K562 (cell line): ENCODE results near the gene RCOR2. TPM values are rescaled to one million over a fixed set of nuclear protein-coding genes. Genes with fewer than 3 reads are reported as not detected.

Source experiments
- ARHGAP35 ChIP-seq: fragments of 450-650 bp; IDR thresholded peaks from 2 replicates; pipeline ENCODE4 v1.6.1; 2018; ENCODE audit not compliant: partially characterized antibody
- ATF7 ChIP-seq: fragments of 450-650 bp; IDR thresholded peaks from 2 replicates; pipeline ENCODE4 v1.7.1; 2014; ENCODE audit warnings: mild to moderate bottlenecking, moderate library complexity
- CBX5 ChIP-seq: IDR thresholded peaks from 2 replicates; pipeline ENCODE4 v1.6.1; 2014; ENCODE audit warnings: low read depth, borderline replicate concordance
- FOXJ3 ChIP-seq: sonication (generic); formaldehyde crosslinking; IDR thresholded peaks from 2 replicates; pipeline ENCODE4 v1.4.0; 2020; ENCODE audit warnings: mild to moderate bottlenecking, missing genetic modification reagents
- GATAD2A ChIP-seq: fragments of 450-650 bp; IDR thresholded peaks from 2 replicates; pipeline ENCODE4 v1.6.1; 2017
- KAT7 ChIP-seq: sonication (generic); formaldehyde crosslinking; IDR thresholded peaks from 2 replicates; pipeline ENCODE4 v1.8.0; 2022; ENCODE audit warnings: missing genetic modification reagents, mild to moderate bottlenecking, borderline replicate concordance
- POLR2G ChIP-seq: fragments of 200-400 bp; formaldehyde crosslinking; IDR thresholded peaks from 2 replicates; pipeline ENCODE4 v1.6.1; 2017; ENCODE audit warnings: low read depth, mild to moderate bottlenecking, antibody characterized with exemption, low read length, moderate library complexity
- PPARD ChIP-seq: fragments of 250-450 bp; sonication (Bioruptor Pico); IDR thresholded peaks from 2 replicates; pipeline ENCODE4 v1.8.0; 2022; ENCODE audit warnings: inconsistent platforms, mild to moderate bottlenecking, moderate library complexity
- PRDM10 ChIP-seq: fragments of 450-650 bp; IDR thresholded peaks from 2 replicates; pipeline ENCODE4 v1.6.1; 2018; ENCODE audit not compliant: partially characterized antibody
- RBM14 ChIP-seq: fragments of 200-400 bp; formaldehyde crosslinking; IDR thresholded peaks from 2 replicates; pipeline ENCODE4 v1.6.1; 2018; ENCODE audit warnings: low read depth, mild to moderate bottlenecking, low read length, moderate library complexity, borderline replicate concordance; ENCODE audit not compliant: insufficient read depth
- RBM34 ChIP-seq: fragments of 200-400 bp; formaldehyde crosslinking; IDR thresholded peaks from 2 replicates; pipeline ENCODE4 v1.6.1; 2018; ENCODE audit warnings: low read length, borderline replicate concordance; ENCODE audit not compliant: insufficient read depth
- SUPT5H ChIP-seq: fragments of 450-650 bp; IDR thresholded peaks from 2 replicates; pipeline ENCODE4 v1.6.1; 2016
- TBL1XR1 ChIP-seq, 2 experiments: IDR thresholded peaks; 2 replicates each; pipeline ENCODE4 v1.6.1; 2012; ENCODE audit warnings: improper control_type of control experiment in 2 of 2, low read length in 2 of 2, mild to moderate bottlenecking in 1 of 2
- TCF7L2 ChIP-seq: fragments of 150-350 bp; IDR thresholded peaks from 2 replicates; pipeline ENCODE4 v1.6.1; 2016; ENCODE audit warnings: low read depth, mild to moderate bottlenecking, low read length, moderate library complexity
- THAP12 ChIP-seq: fragments of 250-450 bp; sonication (Bioruptor Pico); IDR thresholded peaks from 2 replicates; pipeline ENCODE4 v1.9.0; 2021; ENCODE audit warnings: mild to moderate bottlenecking, inconsistent platforms
- TSC22D4 ChIP-seq: fragments of 450-650 bp; IDR thresholded peaks from 2 replicates; pipeline ENCODE4 v1.6.1; 2016; ENCODE audit warnings: missing genetic modification characterization, missing biosample characterization, control low read depth
- ZBTB2 ChIP-seq: fragments of 450-650 bp; IDR thresholded peaks from 2 replicates; pipeline ENCODE4 v1.6.1; 2016; ENCODE audit warnings: antibody characterized with exemption
- ZNF3 ChIP-seq: fragments of 250-450 bp; sonication (Bioruptor Pico); IDR thresholded peaks from 2 replicates; pipeline ENCODE4 v1.5.0; 2021; ENCODE audit warnings: mild to moderate bottlenecking, moderate library complexity
- ZNF431 ChIP-seq: sonication (generic); formaldehyde crosslinking; IDR thresholded peaks from 2 replicates; pipeline ENCODE4 v1.8.0; 2022; ENCODE audit warnings: mild to moderate bottlenecking, missing genetic modification reagents
- ZNF444 ChIP-seq: fragments of 250-450 bp; sonication (Bioruptor Pico); IDR thresholded peaks from 2 replicates; pipeline ENCODE4 v1.4.0; 2020; ENCODE audit warnings: mild to moderate bottlenecking, moderate library complexity
- ZNF561 ChIP-seq: fragments of 450-650 bp; formaldehyde crosslinking; conservative IDR thresholded peaks from 2 replicates; pipeline ENCODE4 v1.4.0; 2020; ENCODE audit warnings: mild to moderate bottlenecking, moderate library complexity
- ZNF668 ChIP-seq: fragments of 250-450 bp; sonication (Bioruptor Pico); IDR thresholded peaks from 2 replicates; pipeline ENCODE4 v1.8.0; 2022; ENCODE audit warnings: mild to moderate bottlenecking, inconsistent platforms
- polyA plus RNA-seq, 8 experiments: library from polyadenylated mRNA; depleted of rRNA in 4 of 8; stranded (reverse) in 5 of 8; unstranded in 3 of 8; fragments of >200 nt; fragmentation: Nextera tagmentation in 2 of 8; fragmentation: Illumina TruSeq in 1 of 8; extraction: Ambion mirVana in 2 of 8; extraction: Trizol in 1 of 8; gene quantifications; 2 replicates each; pipeline versions ENCODE4 v1.2.1 to v1.2.3, GENCODE V29; 2011 to 2014; ENCODE audit warnings: inconsistent platforms in 1 of 8, missing spikeins in 1 of 8
- total RNA-seq, 7 experiments: library from RNA; depleted of rRNA in 6 of 7; stranded (reverse); fragments of >200 nt in 6 of 7; fragmentation: Illumina TruSeq in 2 of 7; extraction: Trizol in 2 of 7; gene quantifications; 2 replicates each; pipeline versions ENCODE4 v1.2.1 to v1.2.3, GENCODE V29; 2011 to 2021; ENCODE audit warnings: low replicate concordance in 1 of 7

Gene RCOR2
- total and polyA plus RNA-seq, 9 of the 15 experiments (the other 6 are each of a cell fraction or from before 2014, with no cell fraction given), result 0.04 to 6.5 (median 2.5) TPM; not detected in 1

- TF ChIP-seq RBM14, result no peak
- no peak for TF ChIP-seq RBM34
- TF ChIP-seq TSC22D4, result no peak
- peak; percentile 22; the same call in 1 of the 2 replicates for TF ChIP-seq GATAD2A
- no peak for TF ChIP-seq CBX5
- no peak for TF ChIP-seq ZNF668 (CRISPR knock-in tag)
- TF ChIP-seq PRDM10, result no peak
- TF ChIP-seq KAT7 (CRISPR knock-in tag), result no peak
- TF ChIP-seq ZBTB2, result 0 out of 2 replicates have a peak, but pooled peaks have one; percentile 30
- TF ChIP-seq ZNF561 (CRISPR knock-in tag), result no peak
- TF ChIP-seq TCF7L2, result no peak
- TF ChIP-seq ARHGAP35, result no peak
- peak; percentile 87 for TF ChIP-seq ZNF444 (CRISPR knock-in tag)
- TF ChIP-seq TBL1XR1 (IDR thresholded peaks at IDR 0.05; ENCODE audit: low read length in 2 of 2), result 0 out of 4 replicates have a peak, but pooled peaks of 1 of the 2 experiments have one; percentile 11
- TF ChIP-seq SUPT5H, result no peak
- TF ChIP-seq PPARD, result no peak
- TF ChIP-seq POLR2G, result peak; percentile 77
- no peak for TF ChIP-seq THAP12 (CRISPR knock-in tag)
- no peak for TF ChIP-seq ZNF431 (CRISPR knock-in tag)
- no peak for TF ChIP-seq ZNF3
- TF ChIP-seq ATF7, result no peak
- no peak for TF ChIP-seq FOXJ3 (CRISPR knock-in tag)
These were observed 935 bp upstream of the RCOR2 start (continued) for GRCh38 chr11:63917692-63918506.
